K562 (cell line): ENCODE data around the gene DHCR7. TPM values are rescaled to one million over a fixed set of nuclear protein-coding genes. Genes with fewer than 3 reads are reported as not detected.
A peak's percentile ranks its signal among the peaks of the same experiment; 100 is the strongest.

Experiments
- NFIX ChIP-seq: fragments of 250-450 bp; sonication (Bioruptor Pico); IDR thresholded peaks from 2 replicates; pipeline ENCODE4 v1.4.0; 2020; ENCODE audit warnings: low read depth, mild to moderate bottlenecking, moderate library complexity
- TRIM25 ChIP-seq: fragments of 450-650 bp; IDR thresholded peaks from 2 replicates; pipeline ENCODE4 v1.7.0; 2016; ENCODE audit warnings: borderline replicate concordance
- XRCC3 ChIP-seq: fragments of 450-650 bp; IDR thresholded peaks from 2 replicates; pipeline ENCODE4 v1.6.1; 2017; ENCODE audit warnings: mild to moderate bottlenecking, moderate library complexity
- ZNF140 ChIP-seq: fragments of 250-450 bp; sonication (Bioruptor Pico); IDR thresholded peaks from 2 replicates; pipeline ENCODE4 v1.8.0; 2021; ENCODE audit warnings: moderate library complexity, mild to moderate bottlenecking, inconsistent platforms
- ZNF609 ChIP-seq: sonication (generic); formaldehyde crosslinking; IDR thresholded peaks from 2 replicates; pipeline ENCODE4 v1.8.1; 2023; ENCODE audit warnings: missing genetic modification reagents, mild to moderate bottlenecking, borderline replicate concordance
- polyA plus RNA-seq, 8 experiments: library from polyadenylated mRNA; depleted of rRNA in 4 of 8; stranded (reverse) in 5 of 8; unstranded in 3 of 8; fragments of >200 nt; fragmentation: Nextera tagmentation in 2 of 8; fragmentation: Illumina TruSeq in 1 of 8; extraction: Ambion mirVana in 2 of 8; extraction: Trizol in 1 of 8; gene quantifications; 2 replicates each; pipeline versions ENCODE4 v1.2.1 to v1.2.3, GENCODE V29; 2011 to 2014; ENCODE audit warnings: inconsistent platforms in 1 of 8, missing spikeins in 1 of 8
- total RNA-seq, 7 experiments: library from RNA; depleted of rRNA in 6 of 7; stranded (reverse); fragments of >200 nt in 6 of 7; fragmentation: Illumina TruSeq in 2 of 7; extraction: Trizol in 2 of 7; gene quantifications; 2 replicates each; pipeline versions ENCODE4 v1.2.1 to v1.2.3, GENCODE V29; 2011 to 2021; ENCODE audit warnings: low replicate concordance in 1 of 7
- TF ChIP-seq, protein P1 (sequence below): fragments of 450-650 bp; IDR thresholded peaks from 2 replicates; pipeline ENCODE4 v1.6.1; 2016; ENCODE audit warnings: mild to moderate bottlenecking, moderate library complexity

DHCR7 gene
- total and polyA plus RNA-seq, 9 of the 15 experiments (the other 6 are each of a cell fraction or from before 2014, with no cell fraction given): 8.4 to 192 (median 82.4) TPM

DNA sequence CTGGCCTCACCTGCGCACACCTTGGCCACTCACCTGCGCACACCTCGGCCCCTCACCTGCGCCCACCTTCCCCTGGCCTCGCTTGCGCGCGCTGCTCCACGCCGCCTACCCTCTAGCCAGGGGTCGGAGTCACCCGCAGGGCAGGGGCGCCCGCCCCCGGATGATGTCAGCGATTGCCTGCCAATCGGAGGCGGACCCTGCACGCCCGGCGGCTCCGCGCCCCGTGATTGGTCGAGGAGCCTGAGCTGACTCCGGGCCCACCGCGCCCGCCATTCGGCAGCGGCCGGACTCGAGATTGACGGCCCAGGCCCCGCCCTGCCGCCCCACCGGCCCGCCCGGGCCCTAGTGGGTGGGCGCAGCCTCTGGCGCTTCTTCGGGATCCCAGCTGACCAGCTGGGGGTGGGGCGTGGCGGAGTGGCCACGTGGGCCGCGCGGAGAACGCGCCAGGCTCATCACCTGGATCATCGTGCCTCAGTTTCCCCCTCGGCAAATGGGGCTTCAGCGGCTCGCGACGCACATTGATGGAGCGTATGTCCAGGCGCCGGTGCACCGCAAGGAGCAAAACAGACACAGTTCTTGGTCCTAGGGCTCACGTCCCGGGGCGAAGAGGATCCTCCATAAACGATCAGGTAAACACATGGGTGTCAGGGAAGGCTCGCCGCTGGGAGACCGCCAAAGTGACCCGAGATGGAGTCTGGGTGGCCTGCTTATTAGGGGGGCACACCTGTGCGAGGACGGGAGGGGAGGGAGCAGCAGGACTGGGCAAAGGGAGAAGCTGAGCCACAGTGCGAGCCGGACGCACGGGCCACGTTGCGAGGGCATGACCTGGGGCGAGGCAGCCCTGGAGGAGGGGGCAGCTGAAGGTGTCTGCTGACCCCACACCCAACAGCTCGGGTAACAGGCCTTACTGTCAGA, at the start of gene DHCR7 (continued):
- TF ChIP-seq, protein P1, sequence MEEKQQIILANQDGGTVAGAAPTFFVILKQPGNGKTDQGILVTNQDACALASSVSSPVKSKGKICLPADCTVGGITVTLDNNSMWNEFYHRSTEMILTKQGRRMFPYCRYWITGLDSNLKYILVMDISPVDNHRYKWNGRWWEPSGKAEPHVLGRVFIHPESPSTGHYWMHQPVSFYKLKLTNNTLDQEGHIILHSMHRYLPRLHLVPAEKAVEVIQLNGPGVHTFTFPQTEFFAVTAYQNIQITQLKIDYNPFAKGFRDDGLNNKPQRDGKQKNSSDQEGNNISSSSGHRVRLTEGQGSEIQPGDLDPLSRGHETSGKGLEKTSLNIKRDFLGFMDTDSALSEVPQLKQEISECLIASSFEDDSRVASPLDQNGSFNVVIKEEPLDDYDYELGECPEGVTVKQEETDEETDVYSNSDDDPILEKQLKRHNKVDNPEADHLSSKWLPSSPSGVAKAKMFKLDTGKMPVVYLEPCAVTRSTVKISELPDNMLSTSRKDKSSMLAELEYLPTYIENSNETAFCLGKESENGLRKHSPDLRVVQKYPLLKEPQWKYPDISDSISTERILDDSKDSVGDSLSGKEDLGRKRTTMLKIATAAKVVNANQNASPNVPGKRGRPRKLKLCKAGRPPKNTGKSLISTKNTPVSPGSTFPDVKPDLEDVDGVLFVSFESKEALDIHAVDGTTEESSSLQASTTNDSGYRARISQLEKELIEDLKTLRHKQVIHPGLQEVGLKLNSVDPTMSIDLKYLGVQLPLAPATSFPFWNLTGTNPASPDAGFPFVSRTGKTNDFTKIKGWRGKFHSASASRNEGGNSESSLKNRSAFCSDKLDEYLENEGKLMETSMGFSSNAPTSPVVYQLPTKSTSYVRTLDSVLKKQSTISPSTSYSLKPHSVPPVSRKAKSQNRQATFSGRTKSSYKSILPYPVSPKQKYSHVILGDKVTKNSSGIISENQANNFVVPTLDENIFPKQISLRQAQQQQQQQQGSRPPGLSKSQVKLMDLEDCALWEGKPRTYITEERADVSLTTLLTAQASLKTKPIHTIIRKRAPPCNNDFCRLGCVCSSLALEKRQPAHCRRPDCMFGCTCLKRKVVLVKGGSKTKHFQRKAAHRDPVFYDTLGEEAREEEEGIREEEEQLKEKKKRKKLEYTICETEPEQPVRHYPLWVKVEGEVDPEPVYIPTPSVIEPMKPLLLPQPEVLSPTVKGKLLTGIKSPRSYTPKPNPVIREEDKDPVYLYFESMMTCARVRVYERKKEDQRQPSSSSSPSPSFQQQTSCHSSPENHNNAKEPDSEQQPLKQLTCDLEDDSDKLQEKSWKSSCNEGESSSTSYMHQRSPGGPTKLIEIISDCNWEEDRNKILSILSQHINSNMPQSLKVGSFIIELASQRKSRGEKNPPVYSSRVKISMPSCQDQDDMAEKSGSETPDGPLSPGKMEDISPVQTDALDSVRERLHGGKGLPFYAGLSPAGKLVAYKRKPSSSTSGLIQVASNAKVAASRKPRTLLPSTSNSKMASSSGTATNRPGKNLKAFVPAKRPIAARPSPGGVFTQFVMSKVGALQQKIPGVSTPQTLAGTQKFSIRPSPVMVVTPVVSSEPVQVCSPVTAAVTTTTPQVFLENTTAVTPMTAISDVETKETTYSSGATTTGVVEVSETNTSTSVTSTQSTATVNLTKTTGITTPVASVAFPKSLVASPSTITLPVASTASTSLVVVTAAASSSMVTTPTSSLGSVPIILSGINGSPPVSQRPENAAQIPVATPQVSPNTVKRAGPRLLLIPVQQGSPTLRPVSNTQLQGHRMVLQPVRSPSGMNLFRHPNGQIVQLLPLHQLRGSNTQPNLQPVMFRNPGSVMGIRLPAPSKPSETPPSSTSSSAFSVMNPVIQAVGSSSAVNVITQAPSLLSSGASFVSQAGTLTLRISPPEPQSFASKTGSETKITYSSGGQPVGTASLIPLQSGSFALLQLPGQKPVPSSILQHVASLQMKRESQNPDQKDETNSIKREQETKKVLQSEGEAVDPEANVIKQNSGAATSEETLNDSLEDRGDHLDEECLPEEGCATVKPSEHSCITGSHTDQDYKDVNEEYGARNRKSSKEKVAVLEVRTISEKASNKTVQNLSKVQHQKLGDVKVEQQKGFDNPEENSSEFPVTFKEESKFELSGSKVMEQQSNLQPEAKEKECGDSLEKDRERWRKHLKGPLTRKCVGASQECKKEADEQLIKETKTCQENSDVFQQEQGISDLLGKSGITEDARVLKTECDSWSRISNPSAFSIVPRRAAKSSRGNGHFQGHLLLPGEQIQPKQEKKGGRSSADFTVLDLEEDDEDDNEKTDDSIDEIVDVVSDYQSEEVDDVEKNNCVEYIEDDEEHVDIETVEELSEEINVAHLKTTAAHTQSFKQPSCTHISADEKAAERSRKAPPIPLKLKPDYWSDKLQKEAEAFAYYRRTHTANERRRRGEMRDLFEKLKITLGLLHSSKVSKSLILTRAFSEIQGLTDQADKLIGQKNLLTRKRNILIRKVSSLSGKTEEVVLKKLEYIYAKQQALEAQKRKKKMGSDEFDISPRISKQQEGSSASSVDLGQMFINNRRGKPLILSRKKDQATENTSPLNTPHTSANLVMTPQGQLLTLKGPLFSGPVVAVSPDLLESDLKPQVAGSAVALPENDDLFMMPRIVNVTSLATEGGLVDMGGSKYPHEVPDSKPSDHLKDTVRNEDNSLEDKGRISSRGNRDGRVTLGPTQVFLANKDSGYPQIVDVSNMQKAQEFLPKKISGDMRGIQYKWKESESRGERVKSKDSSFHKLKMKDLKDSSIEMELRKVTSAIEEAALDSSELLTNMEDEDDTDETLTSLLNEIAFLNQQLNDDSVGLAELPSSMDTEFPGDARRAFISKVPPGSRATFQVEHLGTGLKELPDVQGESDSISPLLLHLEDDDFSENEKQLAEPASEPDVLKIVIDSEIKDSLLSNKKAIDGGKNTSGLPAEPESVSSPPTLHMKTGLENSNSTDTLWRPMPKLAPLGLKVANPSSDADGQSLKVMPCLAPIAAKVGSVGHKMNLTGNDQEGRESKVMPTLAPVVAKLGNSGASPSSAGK: peak; percentile 57
- no peak for TF ChIP-seq ZNF609 (CRISPR knock-in tag)
- no peak for TF ChIP-seq NFIX
- no peak for TF ChIP-seq XRCC3
- no peak for TF ChIP-seq TRIM25
- no peak for TF ChIP-seq ZNF140 (CRISPR knock-in tag)
